PFSK-1 (cell line): Measurements from ENCODE around the gene CNDP2.

Experiments
- FOXP2 ChIP-seq: optimal IDR thresholded peaks from 2 replicates; pipeline ENCODE3; 2011; ENCODE audit warnings: borderline replicate concordance, control low read depth, inconsistent platforms; ENCODE audit not compliant: insufficient read depth; ENCODE audit errors: extremely low read length, extremely low read depth
- POLR2AphosphoS5 ChIP-seq: IDR thresholded peaks from 2 replicates; pipeline ENCODE4 v1.6.1; 2012; ENCODE audit warnings: low read depth, mild to moderate bottlenecking, control low read depth, low read length, moderate library complexity
- SIN3A ChIP-seq: IDR thresholded peaks from 2 replicates; pipeline ENCODE4 v1.6.1; 2012; ENCODE audit warnings: mild to moderate bottlenecking, low read length, moderate library complexity, borderline replicate concordance; ENCODE audit not compliant: insufficient read depth
- TAF1 ChIP-seq: IDR thresholded peaks from 2 replicates; pipeline ENCODE4 v1.6.1; 2012; ENCODE audit warnings: low read length, control low read depth, borderline replicate concordance; ENCODE audit not compliant: insufficient read depth
- TF ChIP-seq, protein P1 (sequence below), 2 experiments: IDR thresholded peaks; 2 replicates each; pipeline versions ENCODE4 v1.6.1 to v1.8.0; 2011 to 2012; ENCODE audit warnings: low read depth in 2 of 2, low read length in 2 of 2, control low read depth in 1 of 2, inconsistent platforms in 1 of 2, mild to moderate bottlenecking in 1 of 2, moderate library complexity in 1 of 2; ENCODE audit not compliant: insufficient read depth in 1 of 2

GRCh38 chr18:74460825-74461224 lies 35.3 kb upstream of the CNDP2 start:
- TF ChIP-seq, protein P1, sequence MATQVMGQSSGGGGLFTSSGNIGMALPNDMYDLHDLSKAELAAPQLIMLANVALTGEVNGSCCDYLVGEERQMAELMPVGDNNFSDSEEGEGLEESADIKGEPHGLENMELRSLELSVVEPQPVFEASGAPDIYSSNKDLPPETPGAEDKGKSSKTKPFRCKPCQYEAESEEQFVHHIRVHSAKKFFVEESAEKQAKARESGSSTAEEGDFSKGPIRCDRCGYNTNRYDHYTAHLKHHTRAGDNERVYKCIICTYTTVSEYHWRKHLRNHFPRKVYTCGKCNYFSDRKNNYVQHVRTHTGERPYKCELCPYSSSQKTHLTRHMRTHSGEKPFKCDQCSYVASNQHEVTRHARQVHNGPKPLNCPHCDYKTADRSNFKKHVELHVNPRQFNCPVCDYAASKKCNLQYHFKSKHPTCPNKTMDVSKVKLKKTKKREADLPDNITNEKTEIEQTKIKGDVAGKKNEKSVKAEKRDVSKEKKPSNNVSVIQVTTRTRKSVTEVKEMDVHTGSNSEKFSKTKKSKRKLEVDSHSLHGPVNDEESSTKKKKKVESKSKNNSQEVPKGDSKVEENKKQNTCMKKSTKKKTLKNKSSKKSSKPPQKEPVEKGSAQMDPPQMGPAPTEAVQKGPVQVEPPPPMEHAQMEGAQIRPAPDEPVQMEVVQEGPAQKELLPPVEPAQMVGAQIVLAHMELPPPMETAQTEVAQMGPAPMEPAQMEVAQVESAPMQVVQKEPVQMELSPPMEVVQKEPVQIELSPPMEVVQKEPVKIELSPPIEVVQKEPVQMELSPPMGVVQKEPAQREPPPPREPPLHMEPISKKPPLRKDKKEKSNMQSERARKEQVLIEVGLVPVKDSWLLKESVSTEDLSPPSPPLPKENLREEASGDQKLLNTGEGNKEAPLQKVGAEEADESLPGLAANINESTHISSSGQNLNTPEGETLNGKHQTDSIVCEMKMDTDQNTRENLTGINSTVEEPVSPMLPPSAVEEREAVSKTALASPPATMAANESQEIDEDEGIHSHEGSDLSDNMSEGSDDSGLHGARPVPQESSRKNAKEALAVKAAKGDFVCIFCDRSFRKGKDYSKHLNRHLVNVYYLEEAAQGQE (IDR thresholded peaks at IDR 0.05; ENCODE audit: insufficient read depth in 1 of 2, low read depth in 2 of 2, low read length in 2 of 2): no peak
- TF ChIP-seq POLR2AphosphoS5 (no peak), SIN3A (no peak), TAF1 (no peak), FOXP2 (no peak)
